GM12874 (cell line): Measurements from ENCODE around the gene C11orf54.

Experiments used
- CTCF ChIP-seq: IDR thresholded peaks from 2 replicates; pipeline ENCODE4 v1.5.1; 2011; ENCODE audit warnings: low read depth, mild to moderate bottlenecking, control low read depth, low read length, moderate library complexity; ENCODE audit not compliant: insufficient read depth

The C11orf54 gene

GRCh38 chr11:93741882-93742226 lies 382 bp downstream of the C11orf54 start:
- no peak for TF ChIP-seq CTCF

GRCh38 chr11:93743291-93743690 lies 1.8 kb downstream of the C11orf54 start:
- TF ChIP-seq CTCF: no peak

- TF ChIP-seq CTCF: no peak
Observed at GRCh38 chr11:93744669-93745004, 3.2 kb downstream of the C11orf54 start.

- TF ChIP-seq CTCF: no peak
Observed at GRCh38 chr11:93746101-93746500, 4.6 kb downstream of the C11orf54 start.

- TF ChIP-seq CTCF: no peak
Observed at GRCh38 chr11:93747122-93747521, 5.7 kb downstream of the C11orf54 start.

- TF ChIP-seq CTCF: no peak
Observed at GRCh38 chr11:93751001-93751400, 9.5 kb downstream of the C11orf54 start.

GRCh38 chr11:93753241-93753640 lies 11.8 kb downstream of the C11orf54 start:
- TF ChIP-seq CTCF: no peak

- no peak for TF ChIP-seq CTCF
Observed at GRCh38 chr11:93756748-93757147, 15.3 kb downstream of the C11orf54 start.
